Heart left ventricle (tissue), 16 donors: ENCODE data around the gene DEFB131A. TPM values are rescaled to one million over a fixed set of nuclear protein-coding genes. Genes with fewer than 3 reads are reported as not detected.
"Not testable (repeated sequence)": the region's sequence is repeated elsewhere in the genome, so short reads cannot be mapped to it uniquely, and the experiment has no call there.

Experiments
- ATAC-seq, 4 donors: fragments of 200-7000 bp; cut with Tn5 transposase; one replicate each; pipeline ENCODE4 v1.9.1; 2020 to 2022; ENCODE audit warnings: moderate library complexity in 4 of 4, mild to moderate bottlenecking in 3 of 4, moderate number of reproducible peaks in 1 of 4
- DNase-seq, 5 donors: peaks; one replicate each; pipeline ENCODE4 v3.0.0-alpha.2; 2020
- H3K27ac ChIP-seq, 12 donors: fragments of 200-600 bp; sonication (generic) in 4 of 12; one replicate each; pipeline versions ENCODE4 v1.5.0 to v1.8.0; 2016 to 2022; ENCODE audit warnings: mild to moderate bottlenecking in 2 of 12
- H3K27me3 ChIP-seq, 9 donors: fragments of 200-600 bp; sonication (generic) in 2 of 9; one replicate each; pipeline versions ENCODE4 v1.5.1 to v1.8.0; 2016 to 2022; ENCODE audit warnings: mild to moderate bottlenecking in 3 of 9
- H3K36me3 ChIP-seq, 9 donors: fragments of 200-600 bp; sonication (generic) in 2 of 9; one replicate each; pipeline versions ENCODE4 v1.5.0 to v1.8.0; 2018 to 2022; ENCODE audit warnings: mild to moderate bottlenecking in 2 of 9
- H3K4me1 ChIP-seq, 12 donors: fragments of 200-600 bp; sonication (generic) in 4 of 12; one replicate each; pipeline versions ENCODE4 v1.5.0 to v1.8.0; 2016 to 2022; ENCODE audit warnings: mild to moderate bottlenecking in 3 of 12
- H3K4me3 ChIP-seq, 12 donors: fragments of 200-600 bp; sonication (generic) in 4 of 12; one replicate each; pipeline versions ENCODE4 v1.5.0 to v1.8.0; 2017 to 2022; ENCODE audit warnings: mild to moderate bottlenecking in 9 of 12, moderate library complexity in 4 of 12
- H3K9me3 ChIP-seq, 12 donors: fragments of 200-600 bp; sonication (generic) in 4 of 12; one replicate each; pipeline versions ENCODE4 v1.5.0 to v1.8.0; 2016 to 2022; ENCODE audit warnings: mild to moderate bottlenecking in 1 of 12
- WGBS, 4 donors: extraction: QIAGEN DNeasy Blood & Tissue Kit in 2 of 4; methylation state at CpG; one replicate each; pipeline versions ENCODE4 v1.1.5 to v1.1.7; 2013 to 2018; 5-methylcytosine and 5-hydroxymethylcytosine counted together
- intact Hi-C, 10 donors: fragments of 100-400 bp; cut with DNase I; formaldehyde crosslinking; loops; one replicate each; pipeline versions ENCODE4 v1.11.1 to v1.14.2; 2022
- polyA plus RNA-seq, 2 donors: library from polyadenylated mRNA; stranded (reverse); fragments of 200-250 nt; gene quantifications; one replicate each; pipeline ENCODE4 v1.2.3, GENCODE V29; 2013
- total RNA-seq, 9 donors: library from RNA; depleted of rRNA in 2 of 9; stranded (reverse); fragments of >200 nt in 2 of 9; fragmentation: NEBNext Ultra II Directional in 3 of 9; extraction: Animal tissue kit (Norgen Biotek cat#: 25700) in 3 of 9; gene quantifications; one replicate each; pipeline versions ENCODE4 v1.1.0 to v1.2.4, GENCODE V29; 2016 to 2023
- donor health status: ischemic (EF 13 %, LVEDD 7.1; RV severe dilation, severe dysfunction).
- donor health status: healthy with polysubstance abuse.
- donor health status: DM: no; HTN: yes; CAD: no.
- donor health status: DM: no; HTN: no; CAD: no.
- donor health status: ischemic (EF 25% LVEDD 6.9; RV normal size, moderate dysfunction).
- donor health status: ischemic (EF 25% LVEDD 5.7; RV mildly dilated, moderate dysfunction).
- donor health status: healthy.
- donor health status: DM: yes; HTN: yes; CAD: no.
- donor health status: ischemic (EF 35%, LVEDD 5.7; RV mildly dilated, moderate dysfunction).
- donor health status: nonischemic (EF 11% LVEDD 7.7; RV severe dilation, severe dysfunction).
- donor health status: DM: yes; HTN: yes; CAD: no.
- donor health status: PGD.
- donor health status: ischemic (EF 29% LVEDD 5.4; RV normal size, mild dysfunction).
- donor health status: nonischemic (EF 23%, LVEDD 6.1; RV moderate dilation, normal function).

DEFB131A gene
- total and polyA plus RNA-seq, 11 donors: not detected

DNA sequence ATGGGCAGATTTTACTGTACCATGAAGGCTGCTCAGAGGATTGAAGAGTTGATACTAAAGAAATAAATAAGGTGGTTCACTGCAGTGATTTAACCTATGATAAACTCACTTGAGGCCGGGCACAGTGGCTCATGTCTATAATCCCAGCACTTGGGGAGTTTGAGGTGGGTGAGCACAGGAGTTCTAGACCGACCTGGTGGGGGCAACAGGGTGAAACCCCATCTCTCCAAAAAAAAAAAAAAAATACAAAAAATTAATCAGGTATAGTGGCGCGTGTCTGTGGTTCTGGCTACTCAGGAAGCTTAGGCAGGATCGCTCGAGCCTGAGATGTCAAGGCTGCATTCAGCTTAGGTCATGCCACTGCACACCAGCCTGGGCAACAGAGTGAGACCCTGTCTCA lies 467 bp downstream of the DEFB131A start:
- 71 to 79% (median 76%) methylated on average over 6 of the region's 6 CpGs for WGBS, 4 donors
- not testable (repeated sequence) for H3K9me3 ChIP-seq, DNase-seq, H3K4me3 ChIP-seq, H3K36me3 ChIP-seq, H3K27ac ChIP-seq, ATAC-seq, H3K4me1 ChIP-seq, H3K27me3 ChIP-seq
- intact Hi-C loops: loop anchor here in 1 of 10 donors (10.0 kb wide), 1 partner anchor 50 kb away; no protein-coding TSS in a partner anchor

DNA sequence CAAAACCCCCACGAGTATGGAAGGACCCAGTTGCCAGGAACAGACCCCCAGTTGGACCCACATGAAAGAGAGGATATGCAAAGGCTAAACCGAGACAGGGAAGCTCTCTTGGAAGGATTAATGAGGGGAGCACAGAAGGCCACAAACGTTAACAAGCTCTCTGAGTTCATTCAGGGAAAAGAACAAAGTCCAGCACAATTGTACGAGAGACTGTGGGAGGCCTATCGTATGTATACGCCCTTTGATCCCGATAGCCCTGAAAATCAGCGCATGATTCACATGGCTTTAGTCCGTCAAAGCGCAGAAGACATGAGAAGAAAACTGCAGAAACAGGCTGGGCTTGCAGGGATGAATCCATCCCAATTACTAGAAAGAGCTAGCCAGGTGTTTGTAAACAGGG lies 8.0 kb downstream of the DEFB131A start:
- WGBS, 4 donors: 79 to 81% (median 80%) methylated on average over 10 of the region's 10 CpGs
- H3K27me3 ChIP-seq, intact Hi-C loops, H3K4me3 ChIP-seq, H3K36me3 ChIP-seq, H3K27ac ChIP-seq, DNase-seq, H3K9me3 ChIP-seq, ATAC-seq, H3K4me1 ChIP-seq: not testable (repeated sequence)

DNA sequence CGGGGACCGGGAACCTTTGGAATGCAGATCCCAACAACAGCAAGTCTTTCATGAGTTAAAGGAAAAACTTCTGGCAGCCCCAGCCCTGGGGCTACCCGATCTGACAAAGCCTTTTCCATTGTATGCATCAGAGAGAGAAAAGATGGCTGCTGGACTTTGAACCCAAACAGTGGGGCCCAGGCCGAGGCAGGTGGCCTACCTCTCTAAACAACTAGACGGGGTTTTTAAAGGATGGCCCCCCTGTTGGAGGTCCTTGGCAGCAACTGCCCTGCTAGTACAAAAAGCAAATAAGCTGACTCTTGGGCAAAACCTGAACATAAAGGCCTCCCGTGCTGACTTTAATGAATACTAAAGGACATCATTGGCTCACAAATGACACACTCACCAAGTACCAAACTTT lies 10.1 kb downstream of the DEFB131A start:
- H3K4me3 ChIP-seq, H3K9me3 ChIP-seq, H3K36me3 ChIP-seq, DNase-seq, H3K4me1 ChIP-seq, ATAC-seq, H3K27me3 ChIP-seq, H3K27ac ChIP-seq, intact Hi-C loops: not testable (repeated sequence)
- WGBS, 4 donors: 75 to 87% (median 83%) methylated on average over 6 of the region's 6 CpGs

DNA sequence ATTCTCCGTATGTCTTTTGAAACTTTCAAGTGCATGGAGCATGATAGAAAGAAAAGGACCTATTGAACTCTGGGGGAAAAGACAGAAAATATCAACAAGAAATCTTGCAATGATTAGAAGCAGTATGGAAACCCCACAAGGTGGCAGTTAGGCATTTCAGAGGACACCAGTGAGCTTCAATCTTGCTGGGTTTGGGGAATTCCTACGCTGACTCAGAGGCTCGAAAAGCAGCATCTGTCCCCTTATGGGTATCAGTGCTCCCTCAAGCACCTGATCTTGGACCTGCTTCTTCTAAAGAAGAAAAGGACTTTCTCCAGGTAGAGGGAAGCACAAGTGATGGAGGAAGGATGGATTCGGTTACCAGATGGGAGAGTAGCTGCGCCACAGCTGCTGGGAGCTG lies 10.8 kb downstream of the DEFB131A start:
- ATAC-seq, H3K4me1 ChIP-seq, H3K9me3 ChIP-seq, H3K36me3 ChIP-seq, H3K27me3 ChIP-seq, intact Hi-C loops, DNase-seq, H3K27ac ChIP-seq, H3K4me3 ChIP-seq: not testable (repeated sequence)
- WGBS, 4 donors: 69 to 84% (median 76%) methylated on average over 5 of the region's 5 CpGs

DNA sequence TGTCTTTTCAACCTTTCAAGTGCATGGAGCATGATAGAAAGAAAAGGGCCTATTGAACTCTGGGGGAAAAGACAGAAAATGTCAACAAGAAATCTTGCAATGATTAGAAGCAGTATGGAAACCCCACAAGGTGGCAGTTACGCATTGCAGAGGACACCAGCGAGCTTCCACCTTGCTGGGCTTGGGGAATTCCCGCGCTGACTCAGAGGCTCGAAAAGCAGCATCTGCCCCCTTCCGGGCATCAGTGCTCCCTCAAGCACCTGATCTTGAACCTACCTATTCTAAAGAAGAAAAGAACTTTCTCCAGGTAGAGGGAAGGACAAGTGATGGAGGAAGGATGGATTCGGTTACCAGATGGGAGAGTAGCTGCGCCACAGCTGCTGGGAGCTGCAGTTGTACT lies 35.3 kb downstream of the DEFB131A start:
- H3K27ac ChIP-seq, H3K36me3 ChIP-seq, DNase-seq, H3K4me3 ChIP-seq, intact Hi-C loops, H3K4me1 ChIP-seq, ATAC-seq, H3K9me3 ChIP-seq: not testable (repeated sequence)
- peaks cover 0 to 15% (median 0%) of the 10 kb centered on the region in 9 donors for H3K27me3 ChIP-seq
- WGBS, 4 donors: 48 to 60% (median 57%) methylated on average over 1 to 8 of the region's 8 CpGs; no CpG with 5 or more reads in 1 of the 4 donors

DNA sequence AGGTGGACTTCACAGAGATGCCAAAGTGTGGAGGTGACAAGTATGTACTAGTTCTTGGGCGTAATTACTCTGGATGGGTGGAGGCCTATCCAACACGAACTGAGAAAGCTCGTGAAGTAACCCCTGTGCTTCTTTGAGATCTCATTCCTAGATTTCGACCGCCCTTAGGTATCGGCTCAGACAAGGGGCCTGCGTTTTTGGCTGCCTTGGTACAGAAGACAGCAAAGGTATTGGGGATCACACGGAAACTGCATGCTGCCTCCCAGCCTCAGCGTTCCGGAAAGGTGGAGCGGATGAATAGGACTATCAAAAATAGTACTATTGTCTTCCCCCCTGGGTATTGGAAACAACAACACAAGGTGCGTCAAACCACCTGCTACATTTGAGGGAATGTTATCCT lies 35.9 kb downstream of the DEFB131A start:
- H3K36me3 ChIP-seq, H3K4me3 ChIP-seq, H3K27ac ChIP-seq, H3K9me3 ChIP-seq, intact Hi-C loops, DNase-seq, H3K27me3 ChIP-seq, H3K4me1 ChIP-seq, ATAC-seq: not testable (repeated sequence)
- WGBS, 4 donors: 83 to 89% (median 85%) methylated on average over 8 to 12 of the region's 12 CpGs

DNA sequence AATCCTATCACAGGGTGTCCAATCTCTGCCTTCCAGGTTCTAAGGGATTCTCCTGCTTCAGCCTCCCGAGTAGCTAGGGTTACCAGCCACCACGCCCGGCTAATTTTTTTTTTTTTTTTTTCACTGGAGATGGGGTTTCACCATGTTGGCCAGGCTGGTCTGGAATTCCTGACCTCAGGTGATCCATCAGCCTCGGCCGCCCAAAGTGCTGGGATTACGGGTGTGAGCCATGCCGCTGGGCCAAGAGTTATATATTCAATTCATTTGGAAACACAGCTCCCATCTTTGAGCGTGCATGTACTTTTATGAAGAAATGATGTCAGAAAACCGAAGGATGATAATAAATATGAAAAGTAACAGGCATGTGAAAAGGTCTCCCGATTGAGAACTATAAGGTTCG lies 38.7 kb downstream of the DEFB131A start:
- H3K27me3 ChIP-seq, intact Hi-C loops, H3K4me1 ChIP-seq, DNase-seq, ATAC-seq, H3K27ac ChIP-seq, H3K4me3 ChIP-seq, H3K36me3 ChIP-seq, H3K9me3 ChIP-seq: not testable (repeated sequence)
- 86 to 92% (median 88%) methylated on average over 11 of the region's 11 CpGs for WGBS, 4 donors

DNA sequence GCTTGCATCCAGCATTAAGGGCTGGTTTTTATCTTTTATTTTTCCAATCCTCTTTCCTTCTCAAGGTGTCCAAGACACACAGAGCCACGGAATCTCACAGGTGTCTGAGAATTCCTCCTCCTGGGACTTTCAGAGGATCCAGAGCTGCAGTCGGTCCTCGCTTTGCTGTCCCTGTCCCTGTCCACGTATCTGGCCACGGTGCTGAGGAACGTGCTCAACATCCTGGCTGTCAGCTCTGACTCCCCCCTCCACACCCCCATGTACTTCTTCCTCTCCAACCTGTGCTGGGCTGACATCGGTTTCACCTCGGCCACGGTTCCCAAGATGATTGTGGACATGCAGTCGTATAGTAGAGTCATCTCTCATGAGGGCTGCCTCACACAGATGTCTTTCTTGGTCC lies 39.5 kb downstream of the DEFB131A start:
- DNase-seq, H3K27ac ChIP-seq, H3K27me3 ChIP-seq, H3K4me3 ChIP-seq, intact Hi-C loops, H3K36me3 ChIP-seq, H3K9me3 ChIP-seq, ATAC-seq, H3K4me1 ChIP-seq: not testable (repeated sequence)
- 75 to 84% (median 83%) methylated on average over 10 of the region's 10 CpGs for WGBS, 4 donors

DNA sequence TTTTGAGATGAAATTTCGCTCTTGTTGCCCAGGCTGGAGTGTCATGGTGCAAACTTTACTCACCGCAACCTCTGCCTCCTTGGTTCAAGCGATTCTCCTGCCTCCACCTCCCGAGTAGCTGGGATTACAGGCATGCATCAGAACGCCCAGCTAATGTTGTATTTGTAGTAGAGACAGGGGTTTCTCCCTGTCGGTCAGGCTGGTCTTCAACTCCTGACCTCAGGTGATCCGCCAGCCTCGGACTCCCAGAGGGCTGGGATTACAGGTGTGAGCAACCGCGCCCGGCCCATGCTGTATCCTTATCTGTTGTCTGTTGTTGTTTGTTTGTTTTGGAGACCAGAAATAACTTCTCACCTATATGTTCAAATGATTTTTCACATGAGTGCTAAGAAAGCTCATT lies 42.7 kb downstream of the DEFB131A start:
- H3K9me3 ChIP-seq, H3K27ac ChIP-seq, intact Hi-C loops, DNase-seq, ATAC-seq, H3K36me3 ChIP-seq, H3K4me1 ChIP-seq, H3K4me3 ChIP-seq: not testable (repeated sequence)
- WGBS, 4 donors: 76 to 79% (median 78%) methylated on average over 11 of the region's 11 CpGs
- peaks cover 0 to 11% (median 0%) of the 10 kb centered on the region in 9 donors for H3K27me3 ChIP-seq

DNA sequence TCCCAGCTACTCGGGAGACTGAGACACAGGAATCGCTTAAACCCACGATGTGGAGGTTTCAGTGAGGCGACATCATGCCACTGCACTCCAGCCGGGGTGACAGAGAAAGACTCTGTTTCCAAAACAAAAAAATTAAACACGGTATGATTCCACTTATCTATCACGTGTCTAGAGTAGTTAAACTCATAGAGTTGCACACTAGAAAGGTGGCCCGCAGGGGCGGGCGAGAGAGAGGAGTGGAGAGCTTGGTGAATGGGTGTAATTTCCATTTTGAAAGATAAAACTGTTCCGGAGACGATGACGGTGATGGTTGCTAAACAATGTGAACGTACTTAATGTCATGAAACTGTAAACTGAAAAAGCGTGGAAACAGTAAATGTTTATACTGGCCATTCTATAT lies 44.6 kb downstream of the DEFB131A start:
- H3K27me3 ChIP-seq: peaks cover 0 to 12% (median 0%) of the 10 kb centered on the region in 9 donors
- H3K27ac ChIP-seq, intact Hi-C loops, H3K36me3 ChIP-seq, H3K9me3 ChIP-seq, DNase-seq, ATAC-seq, H3K4me1 ChIP-seq, H3K4me3 ChIP-seq: not testable (repeated sequence)
- WGBS, 4 donors: 88 to 89% (median 89%) methylated on average over 15 of the region's 15 CpGs

DNA sequence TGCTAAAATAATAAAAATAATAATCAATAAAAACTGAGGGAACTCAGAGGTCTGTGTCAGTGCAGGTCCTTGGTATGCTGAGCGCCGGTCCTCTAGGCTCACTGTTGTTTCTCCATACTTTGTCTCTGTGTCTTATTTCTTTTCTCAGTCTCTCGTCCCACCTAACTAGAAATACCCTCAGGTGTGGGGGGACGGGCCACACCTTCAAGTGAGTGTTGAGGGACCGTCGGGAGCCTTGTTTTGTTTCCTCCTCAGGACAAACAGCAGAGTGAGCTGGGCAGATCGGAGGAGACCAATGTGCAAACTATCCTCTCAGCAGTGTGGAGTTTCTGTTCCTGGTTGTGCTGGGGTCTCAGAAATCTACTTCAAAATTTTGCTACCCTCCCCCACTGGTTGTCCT lies 46.3 kb downstream of the DEFB131A start:
- intact Hi-C loops: loop anchor here in 1 of 10 donors (10.0 kb wide), 1 partner anchor 46 kb away; the partner anchor contains the start of gene DEFB131A
- not testable (repeated sequence) for H3K4me3 ChIP-seq, H3K9me3 ChIP-seq, DNase-seq, H3K36me3 ChIP-seq, H3K27ac ChIP-seq, H3K4me1 ChIP-seq, ATAC-seq
- WGBS, 4 donors: 53 to 63% (median 62%) methylated on average over 7 of the region's 7 CpGs
- H3K27me3 ChIP-seq: peaks cover 0 to 12% (median 0%) of the 10 kb centered on the region in 9 donors

DNA sequence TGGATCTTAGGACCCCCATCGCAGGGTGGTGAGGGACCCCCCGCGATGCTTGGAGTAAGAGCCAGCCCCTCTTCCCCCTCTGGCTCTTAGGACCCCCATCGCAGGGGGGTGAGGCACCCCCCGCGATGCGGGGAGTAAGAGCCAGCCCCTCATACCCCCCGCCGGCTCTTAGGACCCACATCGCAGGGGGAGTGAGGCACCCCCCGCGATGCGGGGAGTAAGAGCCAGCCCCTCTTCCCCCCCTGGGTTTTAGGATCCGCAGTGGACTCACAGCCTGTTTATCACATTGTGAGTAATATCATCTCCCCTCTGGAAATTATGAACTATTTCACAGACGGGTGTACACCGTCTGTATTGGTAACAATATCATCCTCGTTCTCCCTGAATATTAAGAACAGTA lies 46.8 kb downstream of the DEFB131A start:
- WGBS, 4 donors: 75 to 82% (median 81%) methylated on average over 12 to 17 of the region's 17 CpGs

More for the DNA sequence above, 46.8 kb downstream of the DEFB131A start:
- not testable (repeated sequence) for ATAC-seq, H3K36me3 ChIP-seq, H3K4me1 ChIP-seq, DNase-seq, H3K9me3 ChIP-seq, H3K27ac ChIP-seq, H3K4me3 ChIP-seq
- H3K27me3 ChIP-seq: peaks cover 0 to 14% (median 0%) of the 10 kb centered on the region in 9 donors
- intact Hi-C loops: loop anchor here in 1 of 10 donors (10.0 kb wide), 1 partner anchor 46 kb away; the partner anchor contains the start of gene DEFB131A
